Measurements from ENCODE around the gene DPP8. TPM values are rescaled to one million over a fixed set of nuclear protein-coding genes. Genes with fewer than 3 reads are reported as not detected.

The DPP8 gene
- total and polyA plus RNA-seq, 2 donors (not counting 3 experiments of a cell fraction or from before 2014, with no cell fraction given) = 12.1 to 35.3 TPM

- no peaks in the 10 kb centered on the region for H3K79me2 ChIP-seq (ENCODE audit: control insufficient read depth, insufficient read depth, low read length)
- peaks cover 7 to 9% of the 10 kb centered on the region in 2 experiments for H3K36me3 ChIP-seq (ENCODE audit: control insufficient read depth in 2 of 2, extremely low read depth in 1 of 2, insufficient read depth in 2 of 2, low read length in 2 of 2)
- no peaks in the 10 kb centered on the region for H3K27me3 ChIP-seq (ENCODE audit: control insufficient read depth in 2 of 2, insufficient read depth in 2 of 2, low read length in 2 of 2)
- H2AFZ ChIP-seq (ENCODE audit: low read depth, low read length) = no peak overlapping the region
- intact Hi-C loops (cut with micrococcal nuclease) (no loop called here), dilution Hi-C loops (cut with MboI; ENCODE audit: extremely low pct_ligation_motif_present, low sequenced_read_pairs) (no loop called here)
- no peak overlapping the region for H3K9ac ChIP-seq (replicated peaks; ENCODE audit: extremely low read depth, insufficient read depth, low read length)
- H3K4me2 ChIP-seq (ENCODE audit: insufficient read depth, low read length) = no peak overlapping the region
- H3K9me1 ChIP-seq (replicated peaks; ENCODE audit: control insufficient read depth, extremely low read depth, insufficient read depth, low read length) = no peaks in the 10 kb centered on the region
- H3K9me3 ChIP-seq (replicated peaks; ENCODE audit: control insufficient read depth, insufficient read depth, low read length) = no peaks in the 10 kb centered on the region
- TF ChIP-seq, protein P1, sequence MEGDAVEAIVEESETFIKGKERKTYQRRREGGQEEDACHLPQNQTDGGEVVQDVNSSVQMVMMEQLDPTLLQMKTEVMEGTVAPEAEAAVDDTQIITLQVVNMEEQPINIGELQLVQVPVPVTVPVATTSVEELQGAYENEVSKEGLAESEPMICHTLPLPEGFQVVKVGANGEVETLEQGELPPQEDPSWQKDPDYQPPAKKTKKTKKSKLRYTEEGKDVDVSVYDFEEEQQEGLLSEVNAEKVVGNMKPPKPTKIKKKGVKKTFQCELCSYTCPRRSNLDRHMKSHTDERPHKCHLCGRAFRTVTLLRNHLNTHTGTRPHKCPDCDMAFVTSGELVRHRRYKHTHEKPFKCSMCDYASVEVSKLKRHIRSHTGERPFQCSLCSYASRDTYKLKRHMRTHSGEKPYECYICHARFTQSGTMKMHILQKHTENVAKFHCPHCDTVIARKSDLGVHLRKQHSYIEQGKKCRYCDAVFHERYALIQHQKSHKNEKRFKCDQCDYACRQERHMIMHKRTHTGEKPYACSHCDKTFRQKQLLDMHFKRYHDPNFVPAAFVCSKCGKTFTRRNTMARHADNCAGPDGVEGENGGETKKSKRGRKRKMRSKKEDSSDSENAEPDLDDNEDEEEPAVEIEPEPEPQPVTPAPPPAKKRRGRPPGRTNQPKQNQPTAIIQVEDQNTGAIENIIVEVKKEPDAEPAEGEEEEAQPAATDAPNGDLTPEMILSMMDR (IDR thresholded peaks at IDR 0.05; ENCODE audit: extremely low read depth in 1 of 2, insufficient read depth in 1 of 2, low read depth in 1 of 2, low read length in 2 of 2) = no peak
- TF ChIP-seq FOS (IDR thresholded peaks at IDR 0.05; ENCODE audit: borderline replicate concordance, insufficient read depth, low read length) = no peak
- TF ChIP-seq, protein P2, sequence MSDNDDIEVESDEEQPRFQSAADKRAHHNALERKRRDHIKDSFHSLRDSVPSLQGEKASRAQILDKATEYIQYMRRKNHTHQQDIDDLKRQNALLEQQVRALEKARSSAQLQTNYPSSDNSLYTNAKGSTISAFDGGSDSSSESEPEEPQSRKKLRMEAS (IDR thresholded peaks at IDR 0.05; ENCODE audit: insufficient read depth, insufficient read length) = no peak
- TF ChIP-seq GATA2 (IDR thresholded peaks at IDR 0.05; ENCODE audit: insufficient read depth, insufficient read length, low read depth, low read length) = no peak
- no peak for TF ChIP-seq POLR2AphosphoS5 (IDR thresholded peaks at IDR 0.05; ENCODE audit: insufficient read depth, low read depth, low read length)
- no peak for TF ChIP-seq MYC (IDR thresholded peaks at IDR 0.05; ENCODE audit: low read depth, low read length)
- TF ChIP-seq POLR2A (IDR thresholded peaks at IDR 0.05; ENCODE audit: low read depth, low read length) = no peak
- no peak for TF ChIP-seq EZH2 (IDR thresholded peaks at IDR 0.05; ENCODE audit: borderline replicate concordance, low read depth, low read length, severe bottlenecking)
- no peak for TF ChIP-seq JUN (IDR thresholded peaks at IDR 0.05; ENCODE audit: borderline replicate concordance, insufficient read depth, insufficient read length, low read depth)
- no peak overlapping the region for H3K4me3 ChIP-seq (replicated peaks in 1 of 3; ENCODE audit: insufficient read depth in 1 of 3, low read depth in 1 of 3, low read length in 3 of 3)
- FAIRE-seq = no peak
- ChIA-PET POLR2A (no interaction called here), CTCF (no interaction called here)
- H4K20me1 ChIP-seq (replicated peaks; ENCODE audit: control insufficient read depth, extremely low read depth, insufficient read depth, low read length) = no peaks in the 10 kb centered on the region
- no TSS peak for BruUV-seq (replicated peaks)
- no peak for DNase-seq (ENCODE audit: low read depth, low spot score)
- H3K4me1 ChIP-seq (ENCODE audit: control insufficient read depth, extremely low read depth, insufficient read depth, low read length) = no peaks in the 10 kb centered on the region
- H3K27ac ChIP-seq (ENCODE audit: insufficient read depth, low read depth, low read length) = no peak overlapping the region
Measured at GRCh38 chr15:65476903-65477302, 40.6 kb downstream of the DPP8 start.

Data from endothelial cell of umbilical vein (primary cell).